Gastroesophageal sphincter (tissue), 4 donors: Measurements from ENCODE around the gene SNAI1. TPM values are rescaled to one million over a fixed set of nuclear protein-coding genes. Genes with fewer than 3 reads are reported as not detected.

ENCODE experiments used
- ATAC-seq: fragments of 150-250 bp; one replicate; pipeline ENCODE4 v1.9.1; 2016; ENCODE audit warnings: mild to moderate bottlenecking, moderate library complexity
- H3K27ac ChIP-seq, 4 donors: fragments of 200-600 bp; sonication (generic) in 3 of 4; 1 replicate in 3 of 4; 2 replicates in 1 of 4; pipeline ENCODE4 v1.5.1; 2016 to 2019
- H3K27me3 ChIP-seq: fragments of 200-600 bp; sonication (generic); one replicate; pipeline ENCODE4 v1.5.1; 2019
- H3K36me3 ChIP-seq, 2 donors: fragments of 200-600 bp; sonication (generic); one replicate each; pipeline ENCODE4 v1.5.1; 2019; ENCODE audit warnings: control low read depth in 1 of 2
- H3K4me1 ChIP-seq, 3 donors: fragments of 200-600 bp; sonication (generic); 1 replicate in 2 of 3; 2 replicates in 1 of 3; pipeline ENCODE4 v1.5.1; 2016 to 2019; ENCODE audit warnings: control low read depth in 2 of 3
- H3K4me3 ChIP-seq, 2 donors: fragments of 200-600 bp; sonication (generic); one replicate each; pipeline ENCODE4 v1.5.1; 2019; ENCODE audit warnings: mild to moderate bottlenecking in 1 of 2, moderate library complexity in 1 of 2
- H3K9me3 ChIP-seq, 3 donors: fragments of 200-600 bp; sonication (generic); one replicate each; pipeline ENCODE4 v1.5.1; 2017 to 2019; ENCODE audit warnings: control low read depth in 2 of 3
- EP300 ChIP-seq: sonication (generic); formaldehyde crosslinking; IDR thresholded peaks from one replicate; pipeline ENCODE4 v1.6.1; 2017; ENCODE audit warnings: antibody characterized with exemption, mild to moderate bottlenecking
- POLR2A ChIP-seq, 2 donors: fragments of 450-650 bp; IDR thresholded peaks; one replicate each; pipeline ENCODE4 v1.6.1; 2017; ENCODE audit warnings: antibody characterized with exemption in 2 of 2, mild to moderate bottlenecking in 2 of 2, moderate library complexity in 1 of 2
- POLR2AphosphoS5 ChIP-seq: sonication (generic); formaldehyde crosslinking; IDR thresholded peaks from one replicate; pipeline ENCODE4 v1.6.1; 2017; ENCODE audit warnings: antibody characterized with exemption
- WGBS, 2 donors: methylation state at CpG; one replicate each; pipeline ENCODE4 v1.1.5; 2018; ENCODE audit warnings: low coverage in 1 of 2; 5-methylcytosine and 5-hydroxymethylcytosine counted together
- small RNA-seq, 4 donors: library from RNA; depleted of rRNA; stranded (forward); fragments of <200 nt; gene quantifications; one replicate each; pipeline ENCODE3, GENCODE V24; 2016
- total RNA-seq, 4 donors: library from RNA; depleted of rRNA; stranded (reverse); fragments of >200 nt; gene quantifications; one replicate each; pipeline ENCODE4 v1.1.0, GENCODE V29; 2016
- TF ChIP-seq, protein P1 (sequence below), 4 experiments: fragments of 200-600 bp in 2 of 4; fragments of 450-650 bp in 2 of 4; sonication (generic) in 1 of 4; IDR thresholded peaks; one replicate each; pipeline ENCODE4 v1.5.1; 2017 to 2019; ENCODE audit warnings: antibody characterized with exemption in 4 of 4, mild to moderate bottlenecking in 2 of 4, moderate library complexity in 2 of 4

SNAI1 gene
- total RNA-seq, 4 donors from 2014 or later: 0.79 to 2.6 (median 1.2) TPM

DNA sequence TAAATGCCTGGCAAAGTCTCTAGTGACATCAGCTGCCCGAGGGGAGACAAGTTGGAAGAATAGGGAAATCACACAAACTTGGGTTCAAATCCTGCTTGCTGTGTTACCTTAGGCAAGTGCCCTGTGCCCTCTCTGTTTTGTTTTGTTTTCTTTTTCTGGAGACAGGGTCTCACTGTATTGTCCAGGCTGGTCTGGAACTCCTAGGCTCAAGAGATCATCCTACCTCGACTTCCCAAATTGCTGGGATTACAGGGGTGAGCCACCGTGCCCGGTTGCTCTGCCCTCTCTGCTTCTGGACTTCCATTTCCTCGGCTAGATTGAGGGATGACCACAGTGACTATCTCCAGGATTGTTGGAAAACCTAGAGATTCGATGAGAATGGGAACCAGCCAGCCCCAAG is 55.4 kb downstream of the SNAI1 start:
- no peak for ATAC-seq
- no peaks in the 10 kb centered on the region for H3K27me3 ChIP-seq
- no peak overlapping the region for H3K4me3 ChIP-seq
- TF ChIP-seq EP300 (no peak), POLR2AphosphoS5 (no peak), POLR2A (IDR thresholded peaks at IDR 0.05) (no peak)
- TF ChIP-seq, protein P1, sequence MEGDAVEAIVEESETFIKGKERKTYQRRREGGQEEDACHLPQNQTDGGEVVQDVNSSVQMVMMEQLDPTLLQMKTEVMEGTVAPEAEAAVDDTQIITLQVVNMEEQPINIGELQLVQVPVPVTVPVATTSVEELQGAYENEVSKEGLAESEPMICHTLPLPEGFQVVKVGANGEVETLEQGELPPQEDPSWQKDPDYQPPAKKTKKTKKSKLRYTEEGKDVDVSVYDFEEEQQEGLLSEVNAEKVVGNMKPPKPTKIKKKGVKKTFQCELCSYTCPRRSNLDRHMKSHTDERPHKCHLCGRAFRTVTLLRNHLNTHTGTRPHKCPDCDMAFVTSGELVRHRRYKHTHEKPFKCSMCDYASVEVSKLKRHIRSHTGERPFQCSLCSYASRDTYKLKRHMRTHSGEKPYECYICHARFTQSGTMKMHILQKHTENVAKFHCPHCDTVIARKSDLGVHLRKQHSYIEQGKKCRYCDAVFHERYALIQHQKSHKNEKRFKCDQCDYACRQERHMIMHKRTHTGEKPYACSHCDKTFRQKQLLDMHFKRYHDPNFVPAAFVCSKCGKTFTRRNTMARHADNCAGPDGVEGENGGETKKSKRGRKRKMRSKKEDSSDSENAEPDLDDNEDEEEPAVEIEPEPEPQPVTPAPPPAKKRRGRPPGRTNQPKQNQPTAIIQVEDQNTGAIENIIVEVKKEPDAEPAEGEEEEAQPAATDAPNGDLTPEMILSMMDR (IDR thresholded peaks at IDR 0.05): no peak
- H3K9me3 ChIP-seq: no peaks in the 10 kb centered on the region
- no peaks in the 10 kb centered on the region for H3K36me3 ChIP-seq
- WGBS, 2 donors: 56 to 85% methylated on average over 3 to 4 of the region's 6 CpGs
- H3K4me1 ChIP-seq: peaks cover 0 to 22% (median 0%) of the 10 kb centered on the region in 3 donors
- no peak overlapping the region for H3K27ac ChIP-seq

Small RNA genes within 50 kb of the gene (small RNA-seq; reads per million reads assigned to genes)
- gene RF00017 (0 reads per million in 4 donors), gene RNU6-147P (0 reads per million in 4 donors)

Other genes starting within 250 kb of the SNAI1 start
- 1 to 10 TPM; 4.7 to 9.3 (median 7.5) TPM for gene SLC9A8, start 170.2 kb upstream of the SNAI1 start, total RNA-seq
- gene SPATA2, start 67.5 kb upstream of the SNAI1 start, total RNA-seq: 1 to 10 TPM; 2.7 to 7.2 (median 4.9) TPM
- gene RNF114, start 46.6 kb upstream of the SNAI1 start, total RNA-seq: 100 to 1,000 TPM in 2 of 4 donors, 10 to 100 TPM in 2; 80.3 to 109 (median 101) TPM
- 100 to 1,000 TPM in 2 of 4 donors, 10 to 100 TPM in 2; 69.3 to 110 (median 87.9) TPM for gene UBE2V1, start 130.2 kb downstream of the SNAI1 start, total RNA-seq
- gene PEDS1, start 170.7 kb downstream of the SNAI1 start, total RNA-seq: 10 to 100 TPM; 24.1 to 46.3 (median 31.8) TPM
- gene CEBPB, start 207.8 kb downstream of the SNAI1 start, total RNA-seq: 100 to 1,000 TPM in 3 of 4 donors, 10 to 100 TPM in 1; 85.2 to 125 (median 108) TPM